Calu3 (cell line): ENCODE measurements around the gene PLEKHA5. TPM values are rescaled to one million over a fixed set of nuclear protein-coding genes. Genes with fewer than 3 reads are reported as not detected.

ENCODE experiments used
- BruUV-seq: library from RNA; stranded (reverse); fragments of 400-500 nt; replicated peaks from 2 replicates; lab custom pipeline; 2021; lab: Mats Ljungman, UMichigan
- CTCF ChIA-PET: fragments of 300-600 bp; sonication (Branson Sonifier 250); formaldehyde crosslinking; loops from one replicate; lab custom pipeline; 2022; ENCODE audit warnings: antibody characterized with exemption; lab: Charles Lee
- DNase-seq: peaks from one replicate; pipeline ENCODE4 v3.0.0; 2022
- H3K27ac Mint-ChIP-seq: one replicate; pipeline ENCODE4 v1.8.0; 2022; ENCODE audit warnings: mixed read lengths; ENCODE audit not compliant: unreplicated experiment
- H3K27me3 Mint-ChIP-seq: one replicate; pipeline ENCODE4 v1.8.0; 2022; ENCODE audit warnings: mixed read lengths; ENCODE audit not compliant: unreplicated experiment
- H3K36me3 Mint-ChIP-seq: one replicate; pipeline ENCODE4 v1.8.0; 2022; ENCODE audit warnings: mild to moderate bottlenecking, moderate library complexity, mixed read lengths; ENCODE audit not compliant: insufficient read depth, unreplicated experiment
- H3K4me1 Mint-ChIP-seq: one replicate; pipeline ENCODE4 v1.8.0; 2022; ENCODE audit warnings: mild to moderate bottlenecking, low read depth, mixed read lengths; ENCODE audit not compliant: unreplicated experiment
- H3K4me3 Mint-ChIP-seq: one replicate; pipeline ENCODE4 v1.8.0; 2022; ENCODE audit warnings: mild to moderate bottlenecking, low read depth, moderate library complexity, mixed read lengths; ENCODE audit not compliant: unreplicated experiment
- H3K9me3 Mint-ChIP-seq: one replicate; pipeline ENCODE4 v1.8.0; 2022; ENCODE audit warnings: low read depth, mixed read lengths; ENCODE audit not compliant: unreplicated experiment
- CTCF ChIP-seq: fragments of 200-600 bp; IDR thresholded peaks from one replicate; pipeline ENCODE4 v1.8.0; 2022; ENCODE audit warnings: antibody characterized with exemption; ENCODE audit not compliant: unreplicated experiment
- intact Hi-C: fragments of 100-400 bp; cut with micrococcal nuclease; formaldehyde crosslinking; loops from one replicate; pipeline ENCODE4 v1.10.0; 2022; ENCODE audit not compliant: unreplicated experiment
- total RNA-seq: library from RNA; stranded (reverse); gene quantifications from 2 replicates; pipeline ENCODE4 v1.2.3, GENCODE V29; 2022

The PLEKHA5 gene
- total RNA-seq, 1 experiment from 2014 or later = 57.9 TPM

DNA sequence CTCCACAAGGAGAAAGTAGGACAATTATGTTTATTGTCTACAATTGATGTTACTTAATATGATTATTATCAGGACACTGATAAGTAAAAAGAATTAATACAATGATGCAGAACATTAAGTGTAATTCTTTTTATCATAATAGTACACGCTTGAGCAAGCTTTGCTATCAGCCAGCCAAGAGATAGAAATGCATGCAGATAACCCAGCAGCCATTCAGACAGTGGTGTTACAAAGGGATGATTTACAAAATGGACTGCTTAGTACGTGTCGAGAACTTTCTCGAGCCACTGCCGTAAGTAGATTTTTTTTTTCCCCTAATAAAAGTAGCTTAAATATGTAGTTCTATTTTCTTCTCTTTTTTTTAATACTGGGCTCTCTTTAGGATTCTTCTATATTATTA is 192.8 kb downstream of the PLEKHA5 start:
- no peak for DNase-seq
- Mint-ChIP-seq H3K9me3 (no peaks in the 10 kb centered on the region), H3K4me1 (no peaks in the 10 kb centered on the region), H3K27me3 (no peaks in the 10 kb centered on the region), H3K27ac (no peak overlapping the region), H3K36me3 (peaks cover 15% of the 10 kb centered on the region), H3K4me3 (no peak overlapping the region)
- CTCF ChIA-PET = no interaction called here
- no peak for TF ChIP-seq CTCF
- intact Hi-C loops = no loop called here
- BruUV-seq = no TSS peak

GRCh38 chr12:19323805-19324204 is 194.3 kb downstream of the PLEKHA5 start:
- Mint-ChIP-seq H3K9me3 (no peaks in the 10 kb centered on the region), H3K27me3 (no peaks in the 10 kb centered on the region), H3K4me1 (no peaks in the 10 kb centered on the region), H3K27ac (no peak overlapping the region), H3K4me3 (no peak overlapping the region), H3K36me3 (peaks cover 15% of the 10 kb centered on the region)
- intact Hi-C loops = no loop called here
- no peak for TF ChIP-seq CTCF
- CTCF ChIA-PET = no interaction called here
- no peak for DNase-seq
- no TSS peak for BruUV-seq

DNA sequence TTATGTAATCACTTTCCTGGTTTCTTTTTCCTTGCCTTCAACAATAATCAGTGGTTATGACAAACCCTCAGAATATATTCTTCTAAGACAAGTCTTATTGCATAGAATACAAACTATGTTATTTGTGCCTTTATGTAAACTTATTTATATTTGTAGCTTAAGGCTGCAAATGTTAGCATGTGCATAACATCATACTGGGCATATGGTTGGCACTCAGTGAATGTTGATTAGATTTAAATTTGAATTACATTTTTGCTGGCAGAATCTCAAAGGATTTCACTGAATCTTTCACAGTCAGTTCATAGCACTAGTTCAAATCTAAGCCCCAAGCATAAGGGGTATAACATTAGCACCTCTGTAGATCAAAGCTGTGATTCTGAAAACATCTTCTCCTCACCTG is 196.6 kb downstream of the PLEKHA5 start:
- H3K27ac Mint-ChIP-seq = no peak overlapping the region
- no peaks in the 10 kb centered on the region for H3K4me1 Mint-ChIP-seq
- CTCF ChIA-PET = interaction anchor here (0.6 kb wide), 1 partner anchor 928 kb away, joined by 3 read pairs; no protein-coding TSS in a partner anchor
- peaks cover 11% of the 10 kb centered on the region for H3K36me3 Mint-ChIP-seq
- no peak for DNase-seq
- H3K27me3 Mint-ChIP-seq = no peaks in the 10 kb centered on the region
- no peak overlapping the region for H3K4me3 Mint-ChIP-seq
- no TSS peak for BruUV-seq
- TF ChIP-seq CTCF = no peak
- H3K9me3 Mint-ChIP-seq = no peaks in the 10 kb centered on the region
- intact Hi-C loops = no loop called here

GRCh38 chr12:19332196-19332595 is 202.7 kb downstream of the PLEKHA5 start:
- H3K4me3 Mint-ChIP-seq = no peak overlapping the region
- no TSS peak for BruUV-seq
- intact Hi-C loops = no loop called here
- no peaks in the 10 kb centered on the region for H3K4me1 Mint-ChIP-seq
- no peak for TF ChIP-seq CTCF
- no peaks in the 10 kb centered on the region for H3K36me3 Mint-ChIP-seq
- DNase-seq = no peak
- H3K9me3 Mint-ChIP-seq = no peaks in the 10 kb centered on the region
- H3K27me3 Mint-ChIP-seq = no peaks in the 10 kb centered on the region
- CTCF ChIA-PET = no interaction called here
- no peak overlapping the region for H3K27ac Mint-ChIP-seq
